Measurements from ENCODE around the gene PRR13.
"Not testable (repeated sequence)": the region's sequence is repeated elsewhere in the genome, so short reads cannot be mapped to it uniquely, and the experiment has no call there.

The PRR13 gene, protein sequence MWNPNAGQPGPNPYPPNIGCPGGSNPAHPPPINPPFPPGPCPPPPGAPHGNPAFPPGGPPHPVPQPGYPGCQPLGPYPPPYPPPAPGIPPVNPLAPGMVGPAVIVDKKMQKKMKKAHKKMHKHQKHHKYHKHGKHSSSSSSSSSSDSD

DNA sequence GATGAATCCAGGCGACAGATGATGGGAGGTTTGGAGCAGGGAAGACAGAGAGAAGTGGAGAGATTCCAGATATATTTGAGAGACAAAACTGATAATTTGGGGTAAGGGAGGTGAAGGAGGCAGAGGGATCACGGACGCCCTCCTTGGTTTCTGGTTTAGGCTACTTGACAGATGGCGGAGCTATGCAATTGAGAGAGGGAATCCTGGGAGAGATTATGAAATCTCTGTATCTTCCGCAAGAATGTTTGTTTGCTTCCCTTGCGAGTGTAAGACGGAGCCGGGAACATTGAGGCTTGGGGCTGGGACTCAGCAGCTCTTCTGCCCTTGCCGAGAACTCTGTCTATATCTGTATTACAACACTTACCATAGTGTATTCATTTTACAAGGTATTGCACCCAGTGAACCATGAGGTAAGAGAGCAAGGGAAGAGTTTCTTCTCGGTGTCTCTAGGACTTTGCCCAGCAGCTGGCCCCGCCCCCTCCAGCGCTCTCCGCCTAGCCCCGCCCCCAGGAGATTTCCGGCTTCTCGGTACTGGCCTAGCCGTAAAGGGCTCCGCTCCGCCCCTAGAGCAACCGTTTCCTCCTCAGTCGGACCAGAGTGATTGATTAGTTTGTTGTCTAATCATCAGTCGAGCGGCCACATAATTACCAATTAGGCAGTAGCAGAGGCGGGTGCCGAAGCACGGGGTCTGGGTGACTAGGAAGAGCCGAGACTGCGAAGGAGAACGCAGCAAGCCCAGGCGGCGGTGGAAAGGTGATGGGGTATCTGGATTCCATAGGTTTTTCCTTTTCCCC lies at the start of gene PRR13:
TSS of gene PRR13 (plus strand) at position 695 of the 794 bp plus-strand sequence. CDS start 981 bp downstream, outside the sequence.
- DNase-seq (ENCODE audit: low spot score): peak; percentile 100

DNA sequence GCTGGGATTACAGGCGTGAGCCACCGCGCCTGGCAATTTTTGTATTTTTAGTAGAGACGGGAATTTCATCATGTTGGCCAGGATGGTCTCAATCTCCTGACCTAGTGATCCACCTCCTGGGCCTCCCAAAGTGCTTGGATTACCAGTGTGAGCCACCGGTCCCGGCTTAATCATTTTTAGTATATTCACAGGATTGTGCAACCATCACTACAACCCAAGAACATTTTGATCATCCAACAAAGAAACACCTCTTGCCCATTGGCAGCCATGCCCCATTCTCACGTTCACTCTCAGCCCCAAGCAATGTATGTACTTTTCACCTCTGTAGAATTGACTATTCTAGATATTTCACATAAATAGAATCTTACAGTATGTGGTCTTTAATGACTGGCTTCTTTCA lies 41.6 kb upstream of the PRR13 start:
- no peak for DNase-seq (ENCODE audit: low spot score)

DNA sequence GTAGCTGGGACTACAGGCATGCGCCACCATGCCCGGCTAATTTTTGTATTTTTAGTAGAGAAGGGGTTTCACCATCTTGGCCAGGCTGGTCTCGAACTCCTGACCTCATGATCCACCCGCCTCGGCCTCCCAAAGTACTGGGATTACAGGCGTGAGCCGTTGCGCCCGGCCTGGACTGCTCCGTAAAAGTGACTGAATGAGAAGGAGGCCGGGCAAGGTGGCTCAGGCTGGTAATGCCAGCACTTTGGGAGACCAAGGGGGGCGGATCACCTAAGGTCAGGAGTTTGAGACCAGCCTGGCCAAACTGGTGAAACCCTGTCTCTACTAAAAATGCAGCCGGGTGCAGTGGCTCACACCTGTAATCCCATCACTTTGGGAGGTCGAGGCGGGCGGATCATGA lies 39.2 kb upstream of the PRR13 start:
- DNase-seq (ENCODE audit: low spot score): not testable (repeated sequence)

DNA sequence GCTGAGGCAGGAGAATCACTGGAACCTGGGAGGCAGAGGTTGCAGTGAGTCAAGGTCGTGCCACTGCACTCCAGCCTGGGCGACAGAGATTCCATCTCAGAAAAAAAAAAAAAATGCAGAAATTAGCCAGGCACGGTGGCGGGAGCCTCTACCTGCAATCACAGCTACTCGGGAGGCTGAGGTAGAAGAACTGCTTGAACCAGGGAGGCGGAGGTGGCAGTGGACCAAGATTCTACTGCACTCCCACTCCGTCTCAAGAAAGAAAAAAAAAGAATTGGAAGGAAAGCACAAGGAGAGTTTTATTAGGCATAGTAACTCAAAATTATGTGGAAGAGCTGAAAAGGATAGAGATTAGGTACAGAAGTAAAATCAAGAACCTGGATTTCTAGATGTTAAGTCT lies 38.7 kb upstream of the PRR13 start:
- no peak for DNase-seq (ENCODE audit: low spot score)

DNA sequence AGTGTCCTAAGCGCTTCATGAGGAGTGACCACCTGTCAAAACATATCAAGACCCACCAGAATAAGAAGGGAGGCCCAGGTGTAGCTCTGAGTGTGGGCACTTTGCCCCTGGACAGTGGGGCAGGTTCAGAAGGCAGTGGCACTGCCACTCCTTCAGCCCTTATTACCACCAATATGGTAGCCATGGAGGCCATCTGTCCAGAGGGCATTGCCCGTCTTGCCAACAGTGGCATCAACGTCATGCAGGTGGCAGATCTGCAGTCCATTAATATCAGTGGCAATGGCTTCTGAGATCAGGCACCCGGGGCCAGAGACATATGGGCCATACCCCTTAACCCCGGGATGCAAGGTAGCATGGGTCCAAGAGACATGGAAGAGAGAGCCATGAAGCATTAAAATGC lies 30.6 kb upstream of the PRR13 start:
- DNase-seq (ENCODE audit: low spot score): no peak

DNA sequence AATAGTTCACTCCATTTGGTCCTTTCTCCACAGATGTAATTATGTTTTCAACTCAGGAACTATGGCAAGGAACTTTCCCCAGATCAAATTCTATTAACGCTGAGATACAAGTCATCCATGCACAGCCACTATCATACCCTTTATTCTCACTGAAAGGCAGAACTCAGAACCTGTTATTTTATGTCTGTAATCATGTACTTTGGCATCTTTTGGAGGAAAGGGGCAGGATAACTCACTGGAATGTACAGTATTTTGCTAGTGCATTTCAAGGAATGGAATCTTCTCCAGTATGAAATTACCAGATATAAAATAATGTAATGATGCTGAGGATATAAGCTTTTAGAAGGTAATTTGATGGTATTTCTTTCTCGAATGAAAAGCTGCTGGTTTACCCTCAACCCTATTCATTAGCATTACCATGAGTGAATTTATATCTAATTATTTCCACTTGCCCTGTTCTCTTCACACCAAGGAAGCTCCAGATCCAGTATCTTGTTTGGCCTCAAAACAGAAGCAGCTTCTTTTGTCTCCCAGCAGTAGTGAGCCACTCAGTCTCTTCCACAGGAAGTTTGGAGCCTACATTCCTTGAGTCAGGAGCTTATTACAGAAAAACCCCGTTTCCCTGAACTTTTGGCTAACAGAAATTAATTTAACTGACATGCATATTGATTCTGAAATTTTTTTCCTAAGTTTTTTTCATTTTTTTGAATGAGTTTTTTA lies 27.9 kb upstream of the PRR13 start:
- DNase-seq (ENCODE audit: low spot score): no peak

DNA sequence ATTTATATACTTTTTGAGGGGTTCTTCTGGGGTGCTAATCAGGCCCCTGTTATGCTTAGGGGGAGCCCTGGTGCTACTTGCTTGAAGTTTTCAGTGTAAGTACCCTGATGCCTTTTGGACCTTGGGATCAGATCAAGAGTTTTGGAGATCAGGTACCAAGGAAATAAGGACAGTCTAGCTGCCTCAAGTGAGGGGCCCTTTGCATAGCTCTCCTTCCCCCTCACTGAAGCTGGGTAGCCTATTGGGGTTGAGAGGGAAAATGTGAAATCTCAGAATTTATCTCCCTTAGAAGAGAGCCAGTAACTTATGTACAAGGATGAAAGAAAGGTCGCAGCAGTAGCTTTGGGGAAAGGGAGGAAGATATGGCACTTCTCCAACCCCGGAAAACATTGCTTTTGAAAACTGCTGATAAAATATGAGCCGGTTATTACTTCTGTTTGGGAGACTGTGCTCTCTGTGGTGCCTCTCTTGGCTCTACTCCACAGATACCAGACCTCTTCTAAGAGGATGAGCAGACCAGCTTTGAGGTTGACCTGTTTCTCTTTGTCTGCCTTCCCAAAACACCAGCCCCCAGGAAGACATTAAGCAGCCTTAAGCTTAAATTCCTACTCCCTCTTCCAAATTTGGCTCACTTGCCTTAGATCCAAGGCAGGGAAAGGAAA lies 26.6 kb upstream of the PRR13 start:
- no peak for DNase-seq (ENCODE audit: low spot score)

DNA sequence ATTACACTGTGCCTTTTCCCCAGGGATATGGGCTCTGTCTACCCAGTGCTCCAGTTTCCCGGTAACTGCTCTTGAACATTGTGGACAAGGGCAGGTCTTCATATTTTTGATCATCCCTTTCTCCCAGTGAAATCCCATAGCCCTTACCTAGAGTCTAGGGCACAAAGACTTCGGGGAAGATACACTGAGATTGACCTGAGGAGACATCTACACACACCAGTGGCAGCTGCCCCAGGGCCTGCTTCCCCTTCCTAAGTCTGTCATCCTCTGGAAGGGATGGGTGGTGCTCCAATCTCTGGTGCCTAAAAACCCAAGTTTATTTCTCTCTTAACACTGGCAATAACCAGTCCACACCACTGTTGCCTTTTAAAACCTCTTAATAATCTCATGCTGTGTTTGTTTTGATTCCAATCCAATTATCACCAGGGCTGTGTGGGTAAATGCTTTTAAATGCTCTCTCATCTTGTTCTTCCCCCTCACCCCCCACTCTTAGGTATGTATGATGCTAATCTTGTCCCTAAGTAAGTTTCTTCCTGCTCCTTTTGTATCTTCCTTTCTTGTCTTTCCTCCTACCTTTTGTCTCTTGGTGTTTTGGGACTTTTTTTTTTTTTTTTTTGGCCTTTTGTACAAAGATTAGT lies 25.7 kb upstream of the PRR13 start:
- DNase-seq (ENCODE audit: low spot score): not testable (repeated sequence)

DNA sequence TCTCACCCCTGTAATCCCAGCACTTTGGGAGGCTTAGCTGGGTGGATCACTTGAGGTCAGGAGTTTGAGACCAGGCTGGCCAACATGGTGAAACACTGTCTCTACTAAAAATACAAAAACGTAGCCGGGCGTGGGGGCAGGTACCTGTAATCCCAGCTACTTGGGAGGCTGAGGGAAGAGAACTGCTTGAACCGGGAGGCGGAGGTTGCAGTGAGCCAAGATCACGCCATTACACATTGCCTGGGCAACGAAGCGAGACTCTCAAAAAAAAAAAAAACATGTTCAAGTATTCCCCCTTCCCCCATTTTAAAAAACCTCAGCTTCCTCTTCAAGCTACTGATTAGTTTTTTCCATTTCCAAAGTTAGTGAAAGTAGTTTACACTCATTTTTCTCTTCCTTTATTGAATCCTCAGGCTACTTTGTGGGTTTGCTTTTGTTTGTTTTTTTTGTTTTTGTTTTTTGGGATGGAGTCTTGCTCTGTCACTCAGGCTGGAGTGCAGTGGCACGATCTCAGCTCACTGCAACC lies 24.2 kb upstream of the PRR13 start:
- DNase-seq (ENCODE audit: low spot score): not testable (repeated sequence)

DNA sequence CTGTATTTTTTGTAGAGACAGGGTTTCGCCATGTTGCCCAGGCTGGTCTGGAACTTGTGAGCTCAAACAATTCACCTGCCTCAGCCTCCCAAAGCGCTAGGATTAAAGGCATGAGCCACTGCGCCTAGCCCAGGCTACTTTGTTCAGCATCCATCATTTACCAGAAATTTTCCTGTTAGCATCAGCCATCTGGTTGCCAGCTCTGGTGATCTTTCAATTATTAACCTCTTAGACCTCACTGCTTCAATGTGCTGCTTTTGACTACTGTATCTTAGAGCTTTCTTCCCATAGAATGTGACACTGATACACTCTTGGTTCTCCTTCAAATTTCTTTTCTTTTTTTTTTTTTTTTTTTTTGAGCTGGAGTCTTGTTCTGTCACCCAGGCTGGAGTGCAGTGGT lies 23.3 kb upstream of the PRR13 start:
- no peak for DNase-seq (ENCODE audit: low spot score)

DNA sequence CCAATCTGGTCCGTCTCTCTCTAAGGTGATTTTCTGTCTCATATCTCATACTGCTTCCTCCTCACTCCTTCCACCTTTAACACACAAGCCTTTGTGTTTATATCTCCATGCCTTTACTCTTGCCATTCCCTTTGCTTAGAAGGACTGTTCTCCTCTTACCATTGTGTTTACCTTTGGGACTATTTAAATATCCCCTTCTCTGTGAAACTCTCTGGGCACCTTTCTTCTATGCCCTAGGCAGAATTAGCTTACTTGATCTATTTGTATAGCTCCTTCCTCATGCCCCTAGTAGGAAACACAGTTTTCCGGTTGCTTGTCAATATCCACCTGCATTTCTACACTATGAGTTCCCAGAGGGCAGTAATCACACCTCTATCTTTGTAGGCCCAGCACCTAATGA lies 21.8 kb upstream of the PRR13 start:
- no peak for DNase-seq (ENCODE audit: low spot score)

DNA sequence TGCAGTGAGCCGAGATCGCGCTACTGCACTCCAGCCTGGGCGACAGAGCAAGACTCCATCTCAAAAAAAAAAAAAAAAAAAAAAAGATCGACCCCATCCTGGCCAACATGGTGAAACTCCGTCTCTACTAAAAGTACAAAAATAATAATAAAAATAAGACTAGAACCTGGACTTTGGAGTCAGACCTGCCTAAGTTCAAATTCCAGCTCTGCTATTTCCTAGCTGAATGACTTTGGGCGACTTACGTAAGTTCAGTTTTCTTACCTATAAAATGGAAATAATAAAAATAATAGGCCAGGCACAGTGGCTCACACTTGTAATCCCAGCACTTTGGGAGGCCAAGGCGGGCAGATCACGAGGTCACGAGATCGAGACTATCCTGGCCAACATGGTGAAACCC lies 19.3 kb upstream of the PRR13 start:
- not testable (repeated sequence) for DNase-seq (ENCODE audit: low spot score)

DNA sequence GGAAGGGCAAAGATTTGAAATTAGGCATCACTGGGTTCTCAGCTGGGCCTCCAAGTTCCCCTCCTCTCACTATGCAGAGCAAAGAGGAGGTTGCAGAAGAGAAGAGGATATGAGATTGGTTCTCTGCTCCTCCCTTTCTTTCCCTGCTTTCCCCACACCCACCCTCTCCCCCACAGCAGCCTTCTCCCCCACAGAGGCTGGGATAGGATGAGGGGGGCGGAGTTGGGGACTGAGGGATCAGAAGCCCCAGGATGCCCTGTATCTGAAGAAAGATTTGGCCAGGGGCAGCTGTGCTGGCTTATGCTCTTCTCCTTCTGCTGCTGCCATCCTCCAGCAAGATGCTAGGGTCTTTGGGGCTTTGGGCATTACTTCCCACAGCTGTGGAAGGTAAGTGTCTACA lies 17.9 kb upstream of the PRR13 start, which contains the start of gene AMHR2:
TSS of gene AMHR2 (plus strand) at position 259 of the 400 bp plus-strand sequence. CDS start at position 339, 80 bp downstream.
- DNase-seq (ENCODE audit: low spot score): no peak

DNA sequence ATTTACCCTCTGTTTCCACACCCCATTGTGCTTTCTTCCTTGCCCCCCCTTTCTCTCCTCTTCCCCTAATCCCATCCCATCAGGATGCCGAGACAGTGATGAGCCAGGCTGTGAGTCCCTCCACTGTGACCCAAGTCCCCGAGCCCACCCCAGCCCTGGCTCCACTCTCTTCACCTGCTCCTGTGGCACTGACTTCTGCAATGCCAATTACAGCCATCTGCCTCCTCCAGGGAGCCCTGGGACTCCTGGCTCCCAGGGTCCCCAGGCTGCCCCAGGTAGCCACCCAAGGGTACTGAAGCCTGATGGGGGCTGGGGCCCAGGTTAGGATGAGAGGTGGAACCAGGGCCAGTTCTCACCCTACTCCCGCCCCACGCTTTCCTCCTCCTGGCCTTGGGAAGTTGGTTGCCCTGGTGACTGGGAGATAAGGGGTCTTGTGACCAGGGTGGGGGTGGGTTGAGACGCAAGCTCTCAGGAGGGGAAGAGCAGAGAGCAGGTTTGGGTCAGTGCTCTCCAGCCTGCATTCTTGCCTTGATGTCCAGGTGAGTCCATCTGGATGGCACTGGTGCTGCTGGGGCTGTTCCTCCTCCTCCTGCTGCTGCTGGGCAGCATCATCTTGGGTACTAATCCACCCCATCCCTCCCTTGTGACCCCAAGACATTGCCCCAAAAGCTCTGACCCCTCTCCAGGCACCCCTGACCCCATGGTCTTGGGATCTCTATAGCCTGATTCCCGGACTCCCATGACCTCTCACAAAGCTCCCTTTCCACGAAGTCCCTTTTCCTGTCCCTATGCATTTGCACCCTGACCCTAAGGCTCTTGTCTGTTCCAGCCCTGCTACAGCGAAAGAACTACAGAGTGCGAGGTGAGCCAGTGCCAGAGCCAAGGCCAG lies 16.7 kb upstream of the PRR13 start:
- no peak for DNase-seq (ENCODE audit: low spot score)

DNA sequence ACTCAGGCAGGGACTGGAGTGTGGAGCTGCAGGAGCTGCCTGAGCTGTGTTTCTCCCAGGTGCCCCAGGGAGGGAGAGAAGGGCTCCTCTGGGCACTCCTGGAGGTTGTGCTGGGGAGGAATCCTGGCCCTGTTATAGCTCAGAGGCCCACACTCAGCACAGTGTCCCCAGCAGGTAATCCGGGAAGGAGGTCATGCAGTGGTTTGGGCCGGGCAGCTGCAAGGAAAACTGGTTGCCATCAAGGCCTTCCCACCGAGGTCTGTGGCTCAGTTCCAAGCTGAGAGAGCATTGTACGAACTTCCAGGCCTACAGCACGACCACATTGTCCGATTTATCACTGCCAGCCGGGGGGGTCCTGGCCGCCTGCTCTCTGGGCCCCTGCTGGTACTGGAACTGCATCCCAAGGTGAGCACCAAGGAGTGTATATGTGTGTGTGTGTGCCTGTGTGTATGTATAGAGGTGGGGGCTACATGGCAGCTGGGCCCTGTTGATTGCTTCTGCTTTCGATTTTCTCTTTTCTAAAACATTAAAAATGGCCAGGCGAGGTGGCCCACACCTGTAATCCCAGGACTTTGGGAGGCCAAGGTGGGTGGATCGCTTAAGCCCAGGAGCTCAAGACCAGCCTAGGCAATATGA lies 15.9 kb upstream of the PRR13 start:
- no peak for DNase-seq (ENCODE audit: low spot score)

DNA sequence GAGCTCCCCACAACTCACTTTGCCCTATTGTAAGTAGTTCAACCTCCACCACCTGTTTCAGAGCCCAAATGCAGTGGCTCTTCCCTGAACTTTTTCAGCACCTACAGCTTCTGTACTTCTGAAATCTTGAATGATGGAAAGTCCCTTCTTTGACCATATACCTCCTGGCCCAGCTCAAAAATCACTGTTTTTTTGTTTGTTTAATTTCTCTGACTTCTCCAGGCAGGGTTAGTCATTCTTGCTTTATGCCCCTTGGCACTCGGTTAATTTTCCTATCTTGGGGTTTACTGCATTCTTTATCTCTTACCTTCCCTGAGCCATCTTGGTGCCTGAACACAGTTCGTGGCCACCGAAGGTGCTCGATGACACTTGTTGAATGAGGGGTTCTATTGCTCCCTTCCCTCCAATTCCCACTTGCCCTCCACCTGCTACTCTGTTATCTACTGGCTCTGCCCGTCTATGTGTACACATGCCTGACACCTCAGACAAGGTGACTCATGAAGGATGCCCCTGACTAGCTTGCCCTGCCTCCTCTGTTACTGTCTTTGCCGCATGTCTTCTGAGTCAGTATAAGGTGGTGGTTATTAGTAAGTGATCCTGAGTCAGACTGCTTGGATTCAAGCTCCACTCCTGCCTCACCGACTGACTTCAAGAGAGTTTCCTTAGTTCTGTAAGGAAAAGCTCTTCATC lies 13.5 kb upstream of the PRR13 start:
- DNase-seq (ENCODE audit: low spot score): peak; percentile 82

DNA sequence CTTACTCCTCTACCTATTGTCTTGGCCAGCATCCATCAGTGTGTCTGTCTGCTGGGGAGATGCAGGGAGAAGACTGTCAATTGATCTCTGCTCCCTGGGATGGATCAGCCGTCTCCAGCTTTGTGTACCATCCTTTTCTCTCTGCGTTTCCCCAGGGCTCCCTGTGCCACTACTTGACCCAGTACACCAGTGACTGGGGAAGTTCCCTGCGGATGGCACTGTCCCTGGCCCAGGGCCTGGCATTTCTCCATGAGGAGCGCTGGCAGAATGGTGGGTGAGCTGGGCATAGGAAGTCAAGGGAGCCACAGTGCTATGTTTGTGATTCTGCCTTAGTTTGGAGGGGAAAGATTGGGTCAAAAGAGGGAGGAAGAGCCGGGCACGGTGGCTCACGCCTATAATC lies 12.8 kb upstream of the PRR13 start:
- no peak for DNase-seq (ENCODE audit: low spot score)

DNA sequence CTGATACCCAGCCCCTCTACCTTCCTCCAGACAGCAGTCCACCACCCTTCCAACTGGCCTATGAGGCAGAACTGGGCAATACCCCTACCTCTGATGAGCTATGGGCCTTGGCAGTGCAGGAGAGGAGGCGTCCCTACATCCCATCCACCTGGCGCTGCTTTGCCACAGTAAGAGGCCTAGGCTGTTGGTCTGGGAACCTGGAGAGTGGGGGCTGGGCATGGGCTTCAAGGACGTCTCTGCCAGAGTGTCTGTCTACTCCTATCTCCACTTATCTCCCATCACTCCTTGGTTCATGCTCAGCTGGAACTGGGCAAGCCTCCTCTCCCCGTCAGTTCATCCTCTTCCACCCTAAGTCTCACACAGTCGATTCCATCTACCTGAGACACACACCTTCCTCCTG lies 11.4 kb upstream of the PRR13 start:
- no peak for DNase-seq (ENCODE audit: low spot score)

DNA sequence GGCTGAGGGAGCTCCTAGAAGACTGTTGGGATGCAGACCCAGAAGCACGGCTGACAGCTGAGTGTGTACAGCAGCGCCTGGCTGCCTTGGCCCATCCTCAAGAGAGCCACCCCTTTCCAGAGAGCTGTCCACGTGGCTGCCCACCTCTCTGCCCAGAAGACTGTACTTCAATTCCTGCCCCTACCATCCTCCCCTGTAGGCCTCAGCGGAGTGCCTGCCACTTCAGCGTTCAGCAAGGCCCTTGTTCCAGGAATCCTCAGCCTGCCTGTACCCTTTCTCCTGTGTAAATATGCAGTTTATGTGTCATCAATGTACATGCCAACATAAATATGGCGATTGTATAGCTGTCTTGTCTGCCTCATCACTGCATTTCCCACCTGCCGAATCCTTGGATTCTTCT lies 10.3 kb upstream of the PRR13 start:
- no peak for DNase-seq (ENCODE audit: low spot score)

DNA sequence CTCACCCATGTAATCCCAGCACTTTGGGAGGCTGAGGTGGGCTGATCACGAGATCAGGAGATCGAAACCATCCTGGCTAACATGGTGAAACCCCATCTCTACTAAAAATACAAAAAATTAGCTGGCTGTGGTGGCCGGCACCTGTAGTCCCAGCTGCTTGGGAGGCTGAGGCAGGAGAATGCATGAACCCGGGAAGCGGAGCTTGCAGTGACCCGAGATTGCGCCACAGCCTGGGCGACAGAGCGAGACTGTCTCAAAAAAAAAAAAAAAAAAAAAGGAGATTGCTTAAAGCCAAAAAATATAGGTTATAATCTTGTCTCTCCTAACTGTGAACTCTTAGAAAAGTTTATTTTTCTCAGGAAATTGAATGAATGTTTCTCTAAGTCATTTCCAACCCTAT lies 6.2 kb upstream of the PRR13 start:
- DNase-seq (ENCODE audit: low spot score): not testable (repeated sequence)
